GM23338 (cell line): Measurements from ENCODE around the gene ACAD10. TPM values are rescaled to one million over a fixed set of nuclear protein-coding genes. Genes with fewer than 3 reads are reported as not detected.

Experiments used
- ATAC-seq: fragments of 200-7000 bp; cut with Tn5 transposase; 3 replicates; pipeline ENCODE4 v1.9.1; 2020
- DNase-seq: peaks from one replicate; pipeline ENCODE4 v3.0.0-alpha.2; 2015; ENCODE audit warnings: low spot score
- H2AFZ ChIP-seq: fragments of 200-600 bp; sonication (generic); 2 replicates; pipeline ENCODE4 v1.8.0; 2016; ENCODE audit warnings: antibody characterized with exemption, mild to moderate bottlenecking, moderate library complexity
- H3F3A ChIP-seq: fragments of 200-600 bp; sonication (generic); replicated peaks from 2 replicates; pipeline ENCODE4 v1.8.0; 2017; ENCODE audit warnings: antibody characterized with exemption, mixed run types, low read depth
- H3K27ac ChIP-seq: fragments of 200-600 bp; sonication (generic); 2 replicates; pipeline ENCODE4 v1.6.1; 2016; ENCODE audit warnings: low read depth
- H3K27me3 ChIP-seq: fragments of 200-600 bp; sonication (generic); 2 replicates; pipeline ENCODE4 v1.8.0; 2016; ENCODE audit warnings: mild to moderate bottlenecking, mixed run types, moderate library complexity; ENCODE audit not compliant: insufficient read depth
- H3K36me3 ChIP-seq: fragments of 200-600 bp; sonication (generic); 2 replicates; pipeline ENCODE4 v1.8.0; 2016; ENCODE audit warnings: mild to moderate bottlenecking; ENCODE audit not compliant: insufficient read depth
- H3K4me1 ChIP-seq: fragments of 200-600 bp; sonication (generic); 2 replicates; pipeline ENCODE4 v1.8.0; 2016; ENCODE audit warnings: mild to moderate bottlenecking, moderate library complexity; ENCODE audit not compliant: insufficient read depth
- H3K4me2 ChIP-seq: fragments of 200-600 bp; sonication (generic); 2 replicates; pipeline ENCODE4 v1.7.1; 2017; ENCODE audit warnings: mixed run types
- H3K4me3 ChIP-seq: fragments of 200-600 bp; sonication (generic); 2 replicates; pipeline ENCODE4 v1.6.1; 2016; ENCODE audit warnings: mixed run types
- H3K79me2 ChIP-seq: fragments of 200-600 bp; sonication (generic); replicated peaks from 2 replicates; pipeline ENCODE4 v1.8.0; 2017; ENCODE audit warnings: mild to moderate bottlenecking; ENCODE audit not compliant: insufficient read depth
- H3K9me2 ChIP-seq: fragments of 200-600 bp; sonication (generic); 2 replicates; pipeline ENCODE4 v1.8.0; 2017; ENCODE audit not compliant: insufficient read depth
- H4K20me1 ChIP-seq: fragments of 200-600 bp; sonication (generic); replicated peaks from 2 replicates; pipeline ENCODE4 v1.8.0; 2017; ENCODE audit warnings: mild to moderate bottlenecking; ENCODE audit not compliant: insufficient read depth
- H3K27ac Mint-ChIP-seq: 2 replicates; pipeline ENCODE4 v1.8.0; 2020; ENCODE audit warnings: inconsistent platforms, mild to moderate bottlenecking, moderate library complexity, mixed read lengths
- H3K27me3 Mint-ChIP-seq: 3 replicates; pipeline ENCODE4 v1.8.0; 2022; ENCODE audit warnings: low read depth, mild to moderate bottlenecking, moderate library complexity, mixed read lengths, inconsistent platforms; ENCODE audit not compliant: insufficient read depth, poor library complexity
- H3K36me3 Mint-ChIP-seq: 3 replicates; pipeline ENCODE4 v1.8.0; 2021; ENCODE audit warnings: low read depth, mild to moderate bottlenecking, inconsistent platforms, moderate library complexity, mixed read lengths
- H3K4me1 Mint-ChIP-seq: 3 replicates; pipeline ENCODE4 v1.8.0; 2020; ENCODE audit warnings: mild to moderate bottlenecking, inconsistent platforms, mixed read lengths
- H3K4me3 Mint-ChIP-seq: 3 replicates; pipeline ENCODE4 v1.8.0; 2021; ENCODE audit warnings: moderate library complexity, mild to moderate bottlenecking, inconsistent platforms, mixed read lengths
- H3K9me3 Mint-ChIP-seq: 3 replicates; pipeline ENCODE4 v1.8.0; 2020; ENCODE audit warnings: moderate library complexity, mild to moderate bottlenecking, inconsistent platforms, mixed read lengths
- CTCF ChIP-seq, 2 experiments: fragments of 200-600 bp in 1 of 2; sonication (generic) in 1 of 2; conservative IDR thresholded peaks; 2 replicates each; pipeline versions ENCODE4 v1.5.1 to v1.6.1; 2016 to 2017; ENCODE audit warnings: antibody characterized with exemption in 2 of 2, low read depth in 2 of 2, mild to moderate bottlenecking in 2 of 2, moderate library complexity in 1 of 2
- ETS1 ChIP-seq: IDR thresholded peaks from 2 replicates; pipeline ENCODE4 v1.6.1; 2016; ENCODE audit warnings: antibody characterized with exemption
- EZH2 ChIP-seq: fragments of 200-600 bp; sonication (generic); IDR thresholded peaks from one replicate; pipeline ENCODE4 v1.8.0; 2017; ENCODE audit warnings: antibody characterized with exemption, mild to moderate bottlenecking, low read depth; ENCODE audit not compliant: unreplicated experiment
- EZH2phosphoT487 ChIP-seq: fragments of 200-600 bp; sonication (generic); IDR thresholded peaks from one replicate; pipeline ENCODE4 v1.8.1; 2018; ENCODE audit warnings: antibody characterized with exemption; ENCODE audit not compliant: unreplicated experiment
- JUNB ChIP-seq: IDR thresholded peaks from one replicate; pipeline ENCODE4 v1.6.1; 2016; ENCODE audit warnings: antibody characterized with exemption; ENCODE audit not compliant: unreplicated experiment
- NANOG ChIP-seq: IDR thresholded peaks from 2 replicates; pipeline ENCODE4 v1.6.1; 2016; ENCODE audit warnings: antibody characterized with exemption, borderline replicate concordance
- POLR2AphosphoS5 ChIP-seq: IDR thresholded peaks from 2 replicates; pipeline ENCODE4 v1.6.1; 2016; ENCODE audit warnings: antibody characterized with exemption, low read depth
- REST ChIP-seq: IDR thresholded peaks from one replicate; pipeline ENCODE4 v1.6.1; 2018; ENCODE audit warnings: antibody characterized with exemption; ENCODE audit not compliant: unreplicated experiment
- STAT1 ChIP-seq: IDR thresholded peaks from one replicate; pipeline ENCODE4 v1.6.1; 2016; ENCODE audit warnings: antibody characterized with exemption; ENCODE audit not compliant: unreplicated experiment
- ZNF114 ChIP-seq: fragments of 250-450 bp; sonication (Bioruptor Pico); IDR thresholded peaks from 2 replicates; pipeline ENCODE4 v1.5.0; 2020; ENCODE audit warnings: mild to moderate bottlenecking, moderate library complexity
- ZNF331 ChIP-seq: fragments of 250-450 bp; sonication (Bioruptor Pico); IDR thresholded peaks from 2 replicates; pipeline ENCODE4 v1.5.0; 2020; ENCODE audit warnings: low read depth, mild to moderate bottlenecking, moderate library complexity
- ZNF462 ChIP-seq: fragments of 250-450 bp; sonication (Bioruptor Pico); IDR thresholded peaks from 2 replicates; pipeline ENCODE4 v1.5.0; 2020; ENCODE audit warnings: mild to moderate bottlenecking, moderate library complexity
- polyA plus RNA-seq: library from polyadenylated mRNA; unstranded; fragments of >200 nt; fragmentation: Nextera tagmentation; extraction: Ambion mirVana; gene quantifications from 2 replicates; pipeline ENCODE4 v1.2.1, GENCODE V29; 2016
- total RNA-seq: library from RNA; depleted of rRNA; stranded (reverse); fragments of >200 nt; shearing (Covaris generic); gene quantifications from 2 replicates; pipeline ENCODE4 v1.2.3, GENCODE V29; 2014

ACAD10 gene
- total and polyA plus RNA-seq, 2 experiments from 2014 or later, result 16.3 to 23.1 TPM

DNA sequence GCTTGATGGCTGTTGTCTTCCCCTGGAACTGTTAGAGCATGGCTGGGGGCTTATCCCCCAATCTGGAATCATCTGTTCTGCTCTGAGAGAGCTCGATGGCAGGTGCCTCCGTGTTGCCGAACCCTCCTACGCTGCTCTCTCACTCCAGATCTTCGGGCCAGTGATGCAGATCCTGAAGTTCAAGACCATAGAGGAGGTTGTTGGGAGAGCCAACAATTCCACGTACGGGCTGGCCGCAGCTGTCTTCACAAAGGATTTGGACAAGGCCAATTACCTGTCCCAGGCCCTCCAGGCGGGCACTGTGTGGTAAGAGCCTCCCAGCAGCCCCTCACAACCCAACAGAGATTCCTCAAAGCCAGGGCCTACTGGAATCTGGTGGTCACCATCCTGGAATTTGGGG is 113.9 kb downstream of the ACAD10 start (continued):
- no peak for TF ChIP-seq ZNF462 (CRISPR knock-in tag)
- TF ChIP-seq ZNF331, result no peak
- no peak for TF ChIP-seq JUNB
- TF ChIP-seq POLR2AphosphoS5, result no peak

GRCh38 chr12:111803038-111803626 is 117.3 kb downstream of the ACAD10 start:
- H4K20me1 ChIP-seq, result no peaks in the 10 kb centered on the region
- H3K27me3 Mint-ChIP-seq, result peaks cover 5% of the 10 kb centered on the region
- no peak for DNase-seq
- H3K4me1 ChIP-seq, result no peaks in the 10 kb centered on the region
- H3K27ac ChIP-seq, result no peak overlapping the region
- no peak overlapping the region for H3K4me3 ChIP-seq
- no peak overlapping the region for H3K27ac Mint-ChIP-seq
- peaks cover 16% of the 10 kb centered on the region for H3K36me3 ChIP-seq
- H3K9me2 ChIP-seq, result no peaks in the 10 kb centered on the region
- H3K4me1 Mint-ChIP-seq, result no peaks in the 10 kb centered on the region
- no peaks in the 10 kb centered on the region for H3F3A ChIP-seq
- no peaks in the 10 kb centered on the region for H3K27me3 ChIP-seq
- no peak overlapping the region for H3K4me3 Mint-ChIP-seq
- no peaks in the 10 kb centered on the region for H3K9me3 Mint-ChIP-seq
- H2AFZ ChIP-seq, result no peak overlapping the region
- no peak for ATAC-seq
- H3K36me3 Mint-ChIP-seq, result peaks cover 57% of the 10 kb centered on the region
- no peaks in the 10 kb centered on the region for H3K79me2 ChIP-seq
- H3K4me2 ChIP-seq, result no peak overlapping the region
- TF ChIP-seq EZH2, result no peak
- TF ChIP-seq ZNF331, result no peak
- TF ChIP-seq ETS1, result no peak
- no peak for TF ChIP-seq REST
- no peak for TF ChIP-seq POLR2AphosphoS5
- no peak for TF ChIP-seq JUNB
- no peak for TF ChIP-seq ZNF114
- no peak for TF ChIP-seq NANOG
- no peak for TF ChIP-seq EZH2phosphoT487
- TF ChIP-seq STAT1, result no peak
- TF ChIP-seq CTCF (conservative IDR thresholded peaks at IDR 0.05; ENCODE audit: low read depth in 2 of 2), result no peak
